CD14-positive monocyte (primary cell): Measurements from ENCODE around the gene SLIT1. TPM values are rescaled to one million over a fixed set of nuclear protein-coding genes. Genes with fewer than 3 reads are reported as not detected.

Experiments
- DNase-seq, 3 donors: peaks; one replicate each; pipeline ENCODE4 v3.0.0-alpha.2; 2011 to 2022
- H2AFZ ChIP-seq: 2 replicates; pipeline ENCODE4 v1.6.0; 2012; ENCODE audit warnings: mild to moderate bottlenecking, low read depth, low read length, inconsistent platforms; ENCODE audit not compliant: insufficient read depth, poor library complexity, severe bottlenecking
- H3K27ac ChIP-seq, 2 donors: 1 replicate in 1 of 2; 2 replicates in 1 of 2; pipeline ENCODE4 v1.5.1; 2012 to 2013; ENCODE audit warnings: low read length in 2 of 2, control low read depth in 1 of 2, inconsistent platforms in 1 of 2, low read depth in 1 of 2, mild to moderate bottlenecking in 1 of 2
- H3K27me3 ChIP-seq, 2 donors: one replicate each; pipeline versions ENCODE4 v1.6.0 to v1.6.1; 2011 to 2013; ENCODE audit warnings: low read length in 2 of 2; ENCODE audit not compliant: control insufficient read depth in 2 of 2, insufficient read depth in 2 of 2
- H3K36me3 ChIP-seq, 2 donors: replicated peaks in 1 of 2; 1 replicate in 1 of 2; 2 replicates in 1 of 2; pipeline versions ENCODE4 v1.5.1 to v1.6.1; 2012 to 2013; ENCODE audit warnings: low read length in 2 of 2, control low read depth in 1 of 2, inconsistent platforms in 1 of 2, mild to moderate bottlenecking in 1 of 2; ENCODE audit not compliant: insufficient read depth in 2 of 2, control insufficient read depth in 1 of 2
- H3K4me1 ChIP-seq, 2 donors: 1 replicate in 1 of 2; 2 replicates in 1 of 2; pipeline versions ENCODE4 v1.5.1 to v1.6.1; 2012 to 2013; ENCODE audit warnings: low read length in 2 of 2, control low read depth in 1 of 2, inconsistent platforms in 1 of 2, mild to moderate bottlenecking in 1 of 2, moderate library complexity in 1 of 2; ENCODE audit not compliant: insufficient read depth in 2 of 2, control insufficient read depth in 1 of 2
- H3K4me2 ChIP-seq: replicated peaks from 2 replicates; pipeline ENCODE3; 2012; ENCODE audit warnings: low read length, moderate library complexity, mild to moderate bottlenecking; ENCODE audit not compliant: poor library complexity, severe bottlenecking; ENCODE audit errors: extremely low read depth
- H3K4me3 ChIP-seq, 3 experiments: fragments of 200-600 bp in 1 of 3; sonication (generic) in 1 of 3; replicated peaks in 1 of 3; 1 replicate in 2 of 3; 2 replicates in 1 of 3; pipeline ENCODE4 v1.5.1; 2011 to 2013; ENCODE audit warnings: low read length in 3 of 3, mild to moderate bottlenecking in 3 of 3, control low read depth in 2 of 3, low read depth in 2 of 3, inconsistent platforms in 1 of 3, moderate library complexity in 1 of 3
- H3K79me2 ChIP-seq: 2 replicates; pipeline ENCODE4 v1.6.0; 2012; ENCODE audit warnings: mild to moderate bottlenecking, control low read depth, inconsistent platforms, low read length, moderate library complexity; ENCODE audit not compliant: insufficient read depth
- H3K9ac ChIP-seq: 2 replicates; pipeline ENCODE4 v1.6.0; 2017; ENCODE audit warnings: low read length, mild to moderate bottlenecking; ENCODE audit not compliant: insufficient read depth, poor library complexity, severe bottlenecking
- H3K9me3 ChIP-seq, 2 donors: replicated peaks in 1 of 2; 1 replicate in 1 of 2; 2 replicates in 1 of 2; pipeline versions ENCODE4 v1.5.1 to v1.6.1; 2012 to 2013; ENCODE audit warnings: low read length in 2 of 2, control low read depth in 1 of 2; ENCODE audit not compliant: control insufficient read depth in 1 of 2, insufficient read depth in 1 of 2
- H4K20me1 ChIP-seq: 2 replicates; pipeline ENCODE4 v1.6.0; 2012; ENCODE audit warnings: mild to moderate bottlenecking, low read length, control low read depth, moderate library complexity; ENCODE audit not compliant: insufficient read depth
- H3K27ac Mint-ChIP-seq, 7 donors: one replicate each; pipeline ENCODE4 v1.8.0; 2020; ENCODE audit warnings: mild to moderate bottlenecking in 7 of 7, mixed read lengths in 7 of 7, moderate library complexity in 6 of 7, inconsistent platforms in 2 of 7
- H3K27me3 Mint-ChIP-seq, 3 donors: one replicate each; pipeline ENCODE4 v1.8.0; 2021 to 2022; ENCODE audit warnings: low read depth in 3 of 3, mild to moderate bottlenecking in 3 of 3, mixed read lengths in 3 of 3, moderate library complexity in 3 of 3, inconsistent platforms in 1 of 3
- H3K36me3 Mint-ChIP-seq, 2 donors: one replicate each; pipeline ENCODE4 v1.8.0; 2020; ENCODE audit warnings: mixed read lengths in 2 of 2, inconsistent platforms in 1 of 2, mild to moderate bottlenecking in 1 of 2
- H3K4me1 Mint-ChIP-seq: one replicate; pipeline ENCODE4 v1.8.0; 2020; ENCODE audit warnings: mild to moderate bottlenecking, mixed read lengths
- H3K4me3 Mint-ChIP-seq, 2 donors: one replicate each; pipeline ENCODE4 v1.8.0; 2020; ENCODE audit warnings: mild to moderate bottlenecking in 2 of 2, mixed read lengths in 2 of 2, moderate library complexity in 1 of 2
- H3K9me3 Mint-ChIP-seq, 7 donors: one replicate each; pipeline ENCODE4 v1.8.0; 2020 to 2022; ENCODE audit warnings: mixed read lengths in 7 of 7, mild to moderate bottlenecking in 6 of 7, moderate library complexity in 6 of 7, inconsistent platforms in 2 of 7
- WGBS: methylation state at CpG from one replicate; pipeline ENCODE4 v1.1.5; 2013; ENCODE audit warnings: missing lambda C conversion rate; ENCODE audit not compliant: insufficient coverage; 5-methylcytosine and 5-hydroxymethylcytosine counted together
- intact Hi-C, 2 donors: fragments of 100-400 bp; cut with micrococcal nuclease; formaldehyde crosslinking; loops; one replicate each; pipeline versions ENCODE4 v1.15.0 to v1.15.1; 2023
- polyA plus RNA-seq, 3 donors: library from polyadenylated mRNA; depleted of rRNA in 1 of 3; unstranded in 2 of 3; stranded (reverse) in 1 of 3; fragments of 300-500 nt in 2 of 3; fragments of >200 nt in 1 of 3; fragmentation: Illumina TruSeq in 2 of 3; gene quantifications; 1 replicate in 2 of 3; 2 replicates in 1 of 3; pipeline ENCODE4 v1.2.3, GENCODE V29; 2012 to 2021
- TF ChIP-seq, protein P1 (sequence below): fragments of 200-600 bp; IDR thresholded peaks from one replicate; pipeline ENCODE4 v1.8.0; 2022; ENCODE audit warnings: antibody characterized with exemption, mild to moderate bottlenecking

The SLIT1 gene
- polyA plus RNA-seq, 3 donors: 0.05 to 0.81 (median 0.16) TPM

DNA sequence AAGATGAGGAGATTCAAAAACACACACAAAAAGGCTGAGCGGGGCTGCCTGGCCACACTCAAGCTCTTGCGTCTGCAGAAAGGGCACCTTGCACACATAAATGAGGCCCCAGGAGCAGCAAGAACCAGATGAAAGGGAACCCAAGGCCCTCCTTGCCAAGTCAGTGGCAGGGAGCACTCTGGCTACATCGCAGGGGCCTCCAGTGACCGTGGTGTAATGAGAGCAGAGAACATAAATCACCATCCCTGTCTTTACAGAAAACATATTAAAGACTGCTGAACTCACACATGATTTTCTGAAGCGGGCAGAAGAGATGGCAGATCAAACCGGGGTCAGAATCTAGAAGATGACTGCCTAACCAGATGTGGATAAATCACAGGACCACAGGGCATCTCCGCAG lies 80.5 kb downstream of the SLIT1 start:
- Mint-ChIP-seq H3K27ac (no peak overlapping the region), H3K36me3 (no peaks in the 10 kb centered on the region), H3K9me3 (no peaks in the 10 kb centered on the region), H3K27me3 (peaks cover 0 to 14% (median 10%) of the 10 kb centered on the region in 3 donors), H3K4me1 (no peaks in the 10 kb centered on the region), H3K4me3 (no peak overlapping the region)
- intact Hi-C loops: no loop called here
- Histone ChIP-seq H3K36me3 (no peaks in the 10 kb centered on the region), H3K4me1 (no peaks in the 10 kb centered on the region), H3K9ac (no peak overlapping the region), H3K79me2 (no peaks in the 10 kb centered on the region), H3K4me2 (no peak overlapping the region), H3K4me3 (no peak overlapping the region), H4K20me1 (no peaks in the 10 kb centered on the region), H3K27me3 (no peaks in the 10 kb centered on the region), H3K9me3 (no peaks in the 10 kb centered on the region), H2AFZ (no peak overlapping the region), H3K27ac (no peak overlapping the region)
- DNase-seq: no peak
- TF ChIP-seq, protein P1, sequence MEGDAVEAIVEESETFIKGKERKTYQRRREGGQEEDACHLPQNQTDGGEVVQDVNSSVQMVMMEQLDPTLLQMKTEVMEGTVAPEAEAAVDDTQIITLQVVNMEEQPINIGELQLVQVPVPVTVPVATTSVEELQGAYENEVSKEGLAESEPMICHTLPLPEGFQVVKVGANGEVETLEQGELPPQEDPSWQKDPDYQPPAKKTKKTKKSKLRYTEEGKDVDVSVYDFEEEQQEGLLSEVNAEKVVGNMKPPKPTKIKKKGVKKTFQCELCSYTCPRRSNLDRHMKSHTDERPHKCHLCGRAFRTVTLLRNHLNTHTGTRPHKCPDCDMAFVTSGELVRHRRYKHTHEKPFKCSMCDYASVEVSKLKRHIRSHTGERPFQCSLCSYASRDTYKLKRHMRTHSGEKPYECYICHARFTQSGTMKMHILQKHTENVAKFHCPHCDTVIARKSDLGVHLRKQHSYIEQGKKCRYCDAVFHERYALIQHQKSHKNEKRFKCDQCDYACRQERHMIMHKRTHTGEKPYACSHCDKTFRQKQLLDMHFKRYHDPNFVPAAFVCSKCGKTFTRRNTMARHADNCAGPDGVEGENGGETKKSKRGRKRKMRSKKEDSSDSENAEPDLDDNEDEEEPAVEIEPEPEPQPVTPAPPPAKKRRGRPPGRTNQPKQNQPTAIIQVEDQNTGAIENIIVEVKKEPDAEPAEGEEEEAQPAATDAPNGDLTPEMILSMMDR: no peak
- 95% methylated on average over 4 of the region's 7 CpGs for WGBS

DNA sequence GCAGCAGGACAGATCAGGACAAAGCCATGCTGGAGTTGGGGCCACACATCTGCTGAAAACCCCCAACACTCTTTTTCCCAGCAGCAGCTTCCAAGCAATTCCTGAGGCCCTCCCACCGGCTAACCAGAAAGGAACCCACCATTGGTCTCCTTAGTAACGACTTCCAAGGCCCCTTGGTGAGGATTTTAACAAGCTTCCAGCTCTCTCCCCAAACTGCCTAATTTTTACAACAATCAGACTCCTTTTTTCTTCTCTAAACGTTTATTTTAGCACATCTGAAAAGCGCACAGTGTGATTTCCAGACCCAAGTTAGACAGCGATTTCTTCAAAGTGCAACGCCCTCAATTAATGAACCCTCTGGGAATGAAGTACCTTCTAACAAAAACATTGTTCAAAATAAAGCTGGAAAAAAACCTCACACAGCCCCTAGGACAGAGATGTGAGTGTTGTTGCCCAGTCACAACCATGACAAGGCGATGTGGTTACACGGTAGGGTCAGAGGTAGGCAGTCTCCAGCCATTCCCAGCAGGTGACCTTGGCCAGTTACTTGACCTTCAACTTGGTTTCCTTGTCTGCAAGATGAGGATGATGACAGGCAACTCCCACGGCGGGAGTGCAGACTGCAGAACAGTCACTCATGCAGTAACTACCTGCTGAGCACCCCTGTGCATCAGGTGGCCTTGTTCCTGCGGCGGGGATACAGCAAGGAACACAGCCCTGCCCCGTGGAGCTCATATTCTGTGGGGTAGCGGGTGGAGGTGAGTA lies 82.3 kb downstream of the SLIT1 start:
- no peak overlapping the region for H3K4me3 Mint-ChIP-seq
- Histone ChIP-seq H3K4me3 (no peak overlapping the region), H3K4me2 (no peak overlapping the region), H3K36me3 (no peaks in the 10 kb centered on the region), H3K9ac (no peak overlapping the region), H3K27me3 (no peaks in the 10 kb centered on the region), H3K4me1 (no peaks in the 10 kb centered on the region), H3K79me2 (no peaks in the 10 kb centered on the region), H2AFZ (no peak overlapping the region), H3K9me3 (no peaks in the 10 kb centered on the region), H4K20me1 (no peaks in the 10 kb centered on the region), H3K27ac (no peak overlapping the region)
- no peak for DNase-seq
- no peaks in the 10 kb centered on the region for H3K36me3 Mint-ChIP-seq
- H3K27ac Mint-ChIP-seq: no peak overlapping the region
- H3K9me3 Mint-ChIP-seq: no peaks in the 10 kb centered on the region
- TF ChIP-seq, protein P1: no peak
- H3K27me3 Mint-ChIP-seq: peaks cover 4 to 7% (median 5%) of the 10 kb centered on the region in 3 donors
- intact Hi-C loops: no loop called here
- 90% methylated on average over 10 of the region's 14 CpGs for WGBS
- H3K4me1 Mint-ChIP-seq: no peaks in the 10 kb centered on the region
